Myocyte (in vitro differentiated cells): ENCODE measurements around the gene FADS3. TPM values are rescaled to one million over a fixed set of nuclear protein-coding genes. Genes with fewer than 3 reads are reported as not detected.
"Not testable (repeated sequence)": the region's sequence is repeated elsewhere in the genome, so short reads cannot be mapped to it uniquely, and the experiment has no call there.

Experiments
- DNase-seq: peaks from one replicate; pipeline ENCODE4 v3.0.0-alpha.2; 2012; ENCODE audit warnings: low read depth
- total RNA-seq: library from RNA; depleted of rRNA; stranded (reverse); fragments of >200 nt; gene quantifications from 2 replicates; pipeline ENCODE4 v1.2.3, GENCODE V29; 2014

Gene FADS3
- total RNA-seq, 1 donor from 2014 or later = 310 TPM

DNA sequence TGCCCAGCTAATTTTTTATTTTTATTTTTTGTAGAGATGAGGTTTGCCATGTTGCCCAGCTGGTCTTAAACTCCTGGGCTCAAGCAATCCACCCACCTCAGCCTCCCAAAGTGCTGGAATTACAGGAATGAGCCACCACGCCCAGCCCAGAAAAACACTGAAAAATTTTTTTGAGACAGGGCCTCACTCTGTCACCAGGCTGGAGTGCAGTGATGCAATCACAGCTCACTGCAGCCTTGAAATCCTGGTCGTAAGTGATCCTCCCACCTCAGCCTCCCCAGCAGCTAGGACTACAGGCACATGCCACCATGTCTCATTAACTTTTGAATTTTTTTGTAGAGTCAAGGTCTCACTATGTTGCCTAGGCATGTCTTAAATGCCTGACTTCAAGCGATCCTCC is 9.1 kb downstream of the FADS3 start:
- DNase-seq = not testable (repeated sequence)

DNA sequence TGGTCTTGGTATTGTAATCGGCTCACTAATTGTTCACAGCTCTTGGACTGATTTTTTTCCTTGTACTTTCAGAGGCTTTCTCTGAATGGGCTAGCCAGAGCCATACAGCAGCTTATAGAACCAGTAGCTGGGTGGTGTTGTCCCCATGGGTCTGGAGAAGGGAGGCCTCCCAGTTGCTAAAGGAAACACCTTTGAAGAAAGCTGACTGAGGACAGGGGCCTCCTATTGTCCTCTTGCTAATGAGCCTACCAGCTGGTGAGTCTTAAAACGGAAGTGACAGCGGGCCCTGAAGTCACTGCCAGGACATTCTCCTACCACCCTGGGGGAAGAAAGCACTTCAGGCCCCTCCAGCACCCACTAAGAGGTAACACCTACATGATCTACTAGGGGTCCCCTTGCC is 9.9 kb downstream of the FADS3 start:
- DNase-seq = no peak

DNA sequence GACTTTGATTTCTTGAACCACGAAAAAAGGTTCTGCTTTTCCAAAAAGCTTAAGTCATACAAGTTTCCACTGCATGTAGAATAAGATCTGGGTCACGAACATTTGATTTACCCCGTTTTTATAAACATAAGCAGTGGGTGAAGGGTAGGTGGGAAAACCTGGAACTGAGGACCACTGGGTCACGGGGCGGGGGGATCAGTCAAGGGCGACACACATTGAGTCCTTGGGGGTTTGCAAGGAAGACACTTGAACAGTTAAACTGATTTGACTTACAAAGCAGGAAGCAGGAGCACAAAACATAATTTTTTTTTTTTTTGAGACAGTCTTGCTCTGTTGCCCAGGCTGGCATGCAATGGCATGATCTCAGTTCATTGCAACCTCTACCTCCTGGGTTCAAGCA is 10.9 kb downstream of the FADS3 start:
- DNase-seq = no peak

DNA sequence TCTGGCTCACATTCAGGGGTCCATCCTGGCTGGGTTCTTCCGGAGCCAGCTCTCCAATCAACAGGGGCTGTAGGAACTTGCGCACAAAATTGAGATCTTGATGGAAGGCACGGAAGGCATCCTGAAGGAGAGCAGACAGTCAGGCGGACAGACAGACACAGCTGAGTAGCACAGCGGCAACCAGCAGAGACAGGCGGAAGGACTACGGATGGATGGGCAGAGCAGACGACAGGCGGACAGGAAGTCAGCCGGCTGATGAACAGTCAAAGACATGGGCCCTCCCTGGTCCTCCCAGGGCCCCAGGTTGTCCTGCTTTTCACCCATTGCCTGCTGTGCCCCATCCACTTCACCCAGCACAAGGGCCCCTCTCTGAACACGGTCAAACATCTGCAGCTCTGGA is 11.3 kb downstream of the FADS3 start:
- no peak for DNase-seq

DNA sequence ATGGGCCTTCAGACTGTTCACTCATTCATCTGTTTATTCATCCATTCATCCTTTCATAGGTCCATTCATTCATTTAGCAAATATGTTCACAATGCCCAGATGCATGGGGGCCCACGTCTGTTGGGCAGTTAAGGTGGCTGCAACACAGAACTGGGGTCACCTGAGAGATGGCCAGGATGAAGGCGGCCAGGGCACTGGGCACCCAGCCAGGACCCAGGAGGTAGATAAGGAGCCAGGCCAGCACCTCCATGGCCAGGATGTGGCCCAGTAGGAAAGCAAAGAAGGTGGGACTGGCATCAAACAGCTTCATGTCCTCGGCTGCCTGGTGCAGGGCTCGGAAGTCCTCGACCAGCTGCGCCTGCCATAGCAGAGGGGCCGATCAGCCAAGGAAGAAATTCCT is 12.2 kb downstream of the FADS3 start:
- no peak for DNase-seq

GRCh38 chr11:61875698-61876097 is 15.6 kb downstream of the FADS3 start:
- no peak for DNase-seq

GRCh38 chr11:61874853-61875252 is 16.5 kb downstream of the FADS3 start:
- no peak for DNase-seq

DNA sequence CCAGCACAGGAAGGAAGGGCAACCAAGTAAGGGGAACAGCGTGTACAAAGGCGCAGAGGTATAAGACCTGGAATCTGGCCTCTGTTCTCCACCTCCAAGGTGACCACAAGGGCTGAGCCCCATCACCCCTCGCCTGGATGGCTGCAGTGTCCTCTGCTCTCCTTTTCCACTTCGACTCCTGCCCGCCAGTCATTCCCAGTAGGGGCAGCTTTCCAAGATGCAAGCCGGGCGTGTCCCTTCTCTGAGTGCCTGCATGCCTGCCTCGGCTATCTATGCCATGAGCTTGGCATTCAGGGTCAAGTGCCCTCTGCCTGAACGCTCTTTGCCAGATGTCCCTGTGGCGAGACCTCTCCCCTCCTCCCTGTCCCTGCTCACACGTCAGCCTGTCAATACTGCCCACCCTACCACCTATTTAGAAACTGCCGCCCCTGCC is 17.0 kb downstream of the FADS3 start:
- peak; percentile 89 for DNase-seq

- DNase-seq = peak; percentile 73
These were observed 17.6 kb downstream of the FADS3 start for GRCh38 chr11:61873588-61874376.

GRCh38 chr11:61872935-61873565 is 18.3 kb downstream of the FADS3 start:
- no peak for DNase-seq

DNA sequence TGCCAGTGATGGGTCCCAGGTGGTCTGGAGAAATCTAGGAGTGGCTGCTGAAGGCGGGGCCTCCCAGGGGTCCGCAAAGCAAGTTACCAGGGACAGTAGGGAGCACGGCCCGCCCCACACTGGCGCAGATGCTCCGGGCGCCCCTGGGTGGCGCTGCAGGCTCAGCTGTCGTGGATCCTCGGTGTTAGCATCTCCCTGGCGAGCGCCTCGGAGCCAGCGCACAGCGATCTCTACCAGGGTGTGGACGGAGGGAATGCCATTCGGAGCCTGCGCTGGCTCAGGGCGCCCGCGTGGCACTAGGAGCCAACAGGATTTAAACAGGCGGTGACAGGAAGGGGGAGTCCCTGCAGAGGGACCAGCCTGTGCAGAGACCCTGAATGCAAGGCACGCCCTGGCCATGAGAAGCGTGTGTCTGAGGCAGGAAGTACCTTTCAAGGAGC is 20.2 kb downstream of the FADS3 start:
- DNase-seq = peak; percentile 89

- DNase-seq = peak; percentile 44
These were observed 20.8 kb downstream of the FADS3 start for GRCh38 chr11:61870541-61871031.

- DNase-seq = no peak
These were observed 21.5 kb downstream of the FADS3 start for GRCh38 chr11:61869708-61870451.

DNA sequence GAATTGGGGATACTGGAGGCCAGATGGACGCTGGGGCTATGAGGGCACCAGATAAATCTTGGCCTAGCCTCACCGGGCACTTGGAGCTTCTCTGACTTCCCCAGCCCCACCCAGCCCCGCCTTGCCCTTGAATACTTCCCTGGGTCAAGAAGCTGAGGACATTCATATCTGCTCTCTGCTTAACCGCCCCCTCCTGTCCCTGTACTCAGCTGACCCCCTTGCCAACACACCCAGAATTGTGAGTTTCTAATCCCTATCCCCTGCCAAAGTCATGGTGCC is 22.0 kb downstream of the FADS3 start:
- DNase-seq = no peak

DNA sequence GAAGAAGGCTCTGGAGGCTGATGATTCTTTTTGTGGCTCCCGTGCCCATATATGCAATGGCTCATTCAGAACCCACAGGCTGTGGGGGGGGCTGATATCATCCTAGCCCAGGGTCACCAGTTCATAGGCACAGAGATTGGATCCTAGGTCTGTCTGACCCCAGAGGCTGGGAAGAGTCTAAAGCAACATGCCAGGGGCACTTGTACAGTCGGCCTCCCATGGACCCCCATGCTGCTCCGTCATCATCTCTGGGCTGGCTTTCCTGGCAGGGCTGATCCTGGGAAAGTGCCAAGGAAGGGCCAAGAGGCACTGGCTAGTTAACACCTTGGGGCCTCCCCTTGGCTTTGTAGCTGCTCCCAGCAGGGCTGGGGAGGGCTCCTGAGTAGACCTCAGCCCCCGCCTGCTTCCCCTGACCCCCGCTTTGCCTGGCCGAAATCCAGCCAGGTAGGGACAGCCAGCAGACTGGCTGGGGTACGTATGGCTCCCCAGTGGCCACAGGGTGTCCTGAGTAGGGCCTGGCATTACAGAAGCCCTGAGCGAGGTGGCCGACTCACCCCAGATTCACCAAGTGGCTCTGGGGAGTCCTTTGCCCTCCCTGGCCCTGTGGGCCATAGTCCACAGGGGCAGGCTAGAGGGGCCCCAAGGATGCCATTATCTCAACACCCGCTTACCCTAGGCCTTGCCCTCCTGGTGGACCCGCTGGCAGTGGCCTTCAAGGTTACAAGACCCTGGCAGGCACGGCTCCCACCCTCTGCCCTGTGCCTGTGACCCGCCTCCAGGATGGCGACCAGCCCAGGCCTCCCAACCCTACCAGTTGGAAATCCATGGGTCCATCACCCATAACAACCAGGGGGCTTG is 22.5 kb downstream of the FADS3 start:
- no peak for DNase-seq

DNA sequence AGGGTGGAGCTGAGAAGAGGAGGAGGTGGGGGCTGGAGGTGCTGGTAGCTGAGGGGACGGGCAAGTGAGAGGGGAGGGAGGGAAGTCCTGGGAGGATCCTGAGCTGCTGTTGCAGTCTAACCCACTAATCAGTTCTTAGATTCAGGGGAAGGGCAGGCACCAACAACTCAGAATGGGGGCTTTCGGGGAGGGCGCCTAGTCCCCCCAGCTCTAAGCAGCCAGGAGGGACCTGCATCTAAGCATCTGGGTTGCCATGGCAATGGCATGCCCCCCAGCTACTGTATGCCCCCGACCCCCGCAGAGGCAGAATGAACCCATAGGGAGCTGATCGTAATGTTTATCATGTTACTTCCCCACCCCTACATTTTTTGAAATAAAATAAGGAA is 24.4 kb downstream of the FADS3 start:
- no peak for DNase-seq

DNA sequence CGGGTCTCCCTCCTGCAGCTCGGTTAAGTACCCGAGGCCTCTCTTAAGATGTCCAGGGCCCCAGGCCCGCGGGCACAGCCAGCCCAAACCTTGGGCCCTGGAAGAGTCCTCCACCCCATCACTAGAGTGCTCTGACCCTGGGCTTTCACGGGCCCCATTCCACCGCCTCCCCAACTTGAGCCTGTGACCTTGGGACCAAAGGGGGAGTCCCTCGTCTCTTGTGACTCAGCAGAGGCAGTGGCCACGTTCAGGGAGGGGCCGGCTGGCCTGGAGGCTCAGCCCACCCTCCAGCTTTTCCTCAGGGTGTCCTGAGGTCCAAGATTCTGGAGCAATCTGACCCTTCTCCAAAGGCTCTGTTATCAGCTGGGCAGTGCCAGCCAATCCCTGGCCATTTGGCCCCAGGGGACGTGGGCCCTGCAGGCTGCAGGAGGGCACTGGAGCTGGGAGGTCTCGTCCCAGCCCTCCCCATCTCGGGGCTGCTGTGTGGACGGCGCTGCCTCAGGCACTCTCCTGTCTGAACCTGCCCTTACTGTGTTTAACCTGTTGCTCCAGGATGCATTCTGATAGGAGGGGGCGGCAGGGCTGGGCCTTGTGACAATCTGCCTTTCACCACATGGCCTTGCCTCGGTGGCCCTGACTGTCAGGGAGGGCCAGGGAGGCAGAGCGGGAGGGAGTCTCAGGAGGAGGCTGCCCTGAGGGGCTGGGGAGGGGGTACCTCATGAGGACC is 25.0 kb downstream of the FADS3 start:
- DNase-seq = no peak

GRCh38 chr11:61864814-61865775 is 26.2 kb downstream of the FADS3 start:
- no peak for DNase-seq

- DNase-seq = no peak
These were observed 27.7 kb downstream of the FADS3 start for GRCh38 chr11:61863548-61864081.
